OCI-M2 (cell line): ENCODE data around the gene MYRIP.

ENCODE experiments used
- DNase-seq: peaks from one replicate; lab custom pipeline; 2025; ENCODE audit not compliant: unreplicated experiment; lab: John Stamatoyannopoulos, UW

MYRIP gene

GRCh38 chr3:39965461-39965860 lies 156.1 kb downstream of the MYRIP start:
- DNase-seq: no peak

DNA sequence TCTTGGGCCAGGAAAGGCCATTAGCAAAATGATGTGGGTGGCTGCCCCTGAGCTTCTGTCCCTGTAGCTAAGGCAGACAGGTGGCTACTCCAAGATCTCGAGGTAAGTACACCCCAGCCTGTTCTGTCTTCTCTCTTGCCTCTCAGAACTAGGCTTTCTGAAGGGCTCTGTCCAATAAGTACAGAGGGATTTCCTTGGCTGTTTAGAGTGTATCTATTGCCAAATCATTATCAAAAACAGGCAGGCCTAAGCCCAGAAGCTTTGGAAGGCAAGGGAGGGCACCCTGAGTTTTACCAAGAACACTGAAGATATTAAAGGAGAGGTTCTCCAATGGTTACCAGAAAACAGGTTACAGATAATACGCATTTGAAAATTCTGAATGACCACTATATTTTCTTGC lies 156.6 kb downstream of the MYRIP start:
- no peak for DNase-seq

- DNase-seq: no peak
These were observed 161.6 kb downstream of the MYRIP start for GRCh38 chr3:39970982-39971381.

DNA sequence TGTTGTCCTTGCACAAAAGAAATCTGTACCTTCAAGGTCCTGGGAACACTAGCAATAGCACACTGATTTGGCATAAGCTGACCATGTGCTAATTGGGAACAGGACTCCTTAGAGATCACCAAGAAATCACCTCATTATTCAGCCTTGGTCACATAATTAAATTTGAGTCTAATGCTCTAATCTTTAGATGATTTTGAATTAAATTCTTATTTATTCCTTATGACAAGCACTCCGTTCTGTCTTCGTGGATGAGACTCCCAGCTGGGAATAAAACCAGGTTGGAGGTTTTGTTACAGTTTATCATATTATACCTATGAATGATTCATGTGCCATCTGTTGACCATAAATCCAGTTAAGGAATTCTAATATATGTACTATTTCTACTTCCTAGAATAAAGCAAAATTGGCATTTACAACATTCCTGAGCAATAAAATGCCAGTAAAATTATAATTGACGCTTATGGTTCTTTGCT lies 162.2 kb downstream of the MYRIP start:
- no peak for DNase-seq

DNA sequence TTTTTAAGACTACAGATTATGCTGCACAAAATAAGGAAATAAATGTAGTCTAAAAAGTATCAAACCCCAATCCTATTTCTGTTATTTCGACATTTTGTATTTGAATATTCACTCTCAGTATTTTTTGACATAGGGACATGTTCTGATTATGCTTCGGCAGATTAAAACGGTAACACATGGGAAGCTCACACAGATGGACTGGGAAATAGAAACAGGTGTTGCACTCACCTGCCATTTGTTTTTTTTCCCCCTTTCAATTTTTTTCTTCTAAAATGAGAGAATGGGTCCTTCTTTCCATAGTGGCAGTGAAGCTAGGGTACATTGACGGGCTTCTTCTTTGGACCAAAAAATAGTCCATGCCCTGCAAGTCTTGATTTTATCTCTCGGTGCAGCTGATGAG lies 163.1 kb downstream of the MYRIP start:
- no peak for DNase-seq

DNA sequence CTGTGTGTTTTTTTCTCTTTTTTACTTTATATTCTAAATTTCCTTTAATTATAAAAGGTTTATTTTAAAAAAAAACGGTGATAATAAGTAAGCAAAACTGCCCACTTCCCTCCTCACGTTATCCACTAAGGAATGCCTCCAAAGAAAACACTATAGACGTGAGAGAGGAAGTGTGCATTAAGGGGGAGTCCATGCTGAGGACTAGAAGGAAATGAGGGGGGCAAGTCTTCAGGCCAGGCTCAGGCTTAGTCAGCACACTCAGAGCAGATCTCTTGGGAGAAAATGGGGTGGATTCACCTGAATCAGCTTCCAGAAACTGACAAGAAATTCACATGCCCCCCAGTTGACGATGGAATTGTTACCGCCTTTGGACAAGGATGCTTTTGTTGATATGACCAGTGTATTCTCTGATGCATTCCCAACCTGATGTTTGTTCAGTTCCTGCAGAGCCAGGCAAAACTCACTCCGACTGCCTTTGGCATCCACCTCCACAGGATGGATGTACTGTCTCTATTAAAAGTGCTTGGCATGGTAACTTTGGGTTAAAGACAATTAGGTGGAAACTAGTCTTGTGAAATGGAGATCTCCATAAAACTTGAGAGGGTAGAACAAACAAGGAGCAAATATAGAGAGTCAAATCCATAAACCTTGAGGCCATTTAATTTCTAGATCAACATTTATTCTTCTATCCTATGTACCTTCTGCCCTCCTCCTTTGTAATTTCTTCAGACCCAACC lies 167.8 kb downstream of the MYRIP start:
- no peak for DNase-seq

DNA sequence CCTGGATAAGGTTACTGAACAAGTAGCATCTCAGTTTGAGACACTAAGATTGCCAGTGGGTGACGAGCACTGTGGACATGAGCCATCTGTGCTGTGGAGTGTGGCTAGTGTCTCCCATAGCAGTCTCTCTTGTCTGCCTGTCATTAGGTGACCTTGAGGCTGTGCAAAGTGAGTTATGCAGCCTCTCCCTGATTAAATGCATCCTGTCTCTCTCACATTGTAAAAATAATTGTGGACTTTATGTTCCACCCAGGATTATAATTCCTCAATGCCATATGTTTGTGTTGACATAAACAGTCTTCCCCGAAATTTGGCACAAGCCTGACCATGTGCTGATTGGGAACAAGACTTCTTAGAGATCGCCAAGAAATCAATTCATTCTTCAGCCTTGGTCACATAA lies 168.9 kb downstream of the MYRIP start:
- no peak for DNase-seq

- DNase-seq: no peak
These were observed 170.6 kb downstream of the MYRIP start for GRCh38 chr3:39980058-39980457.

DNA sequence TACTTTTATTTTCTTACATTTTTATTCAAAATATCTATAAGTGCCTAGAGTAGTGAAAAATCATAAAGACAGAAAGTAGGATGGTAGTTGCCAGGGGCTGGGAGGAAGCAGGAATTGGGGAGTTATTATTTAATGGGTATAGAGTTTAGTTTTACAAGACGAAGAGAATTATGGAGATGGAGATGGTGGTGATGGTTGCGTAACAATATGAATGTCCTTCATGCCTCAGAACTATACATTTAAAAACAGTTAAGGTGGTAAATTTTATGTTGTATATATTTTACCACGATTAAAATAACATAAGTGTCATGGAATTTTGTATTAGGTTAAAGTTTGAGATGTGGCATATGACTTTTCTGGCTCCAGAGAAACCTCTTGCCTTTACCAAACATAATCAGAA lies 171.4 kb downstream of the MYRIP start:
- no peak for DNase-seq

DNA sequence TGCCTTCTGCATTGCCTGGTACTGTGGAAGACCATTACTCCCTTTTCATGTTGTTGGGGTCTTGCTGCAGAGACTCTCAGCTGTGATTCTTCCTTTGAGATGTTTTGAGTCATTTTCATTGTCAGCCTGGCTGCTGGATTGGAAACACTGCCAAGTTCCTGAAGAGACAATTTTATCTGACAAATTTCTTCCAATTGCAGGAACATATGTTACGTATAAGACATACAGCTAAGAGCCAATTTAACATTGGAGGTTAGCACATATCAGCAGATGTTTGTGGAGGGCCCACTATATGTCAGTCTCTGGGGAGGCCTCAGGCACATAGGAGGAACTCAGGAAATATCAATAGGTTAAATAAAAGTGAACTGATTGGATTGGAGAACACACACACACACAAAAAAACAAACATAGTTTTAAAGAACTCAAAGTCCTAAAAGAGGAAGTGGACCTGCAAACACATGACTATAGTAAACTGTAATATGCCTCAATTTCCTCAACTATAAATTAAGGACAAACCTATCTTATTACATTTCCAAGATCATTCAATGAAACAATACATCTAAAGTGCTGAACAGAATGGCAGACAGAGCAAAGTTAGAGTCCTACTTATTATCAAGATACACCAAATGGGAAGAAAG lies 172.3 kb downstream of the MYRIP start:
- no peak for DNase-seq

GRCh38 chr3:39982665-39983357 lies 173.4 kb downstream of the MYRIP start:
- no peak for DNase-seq

DNA sequence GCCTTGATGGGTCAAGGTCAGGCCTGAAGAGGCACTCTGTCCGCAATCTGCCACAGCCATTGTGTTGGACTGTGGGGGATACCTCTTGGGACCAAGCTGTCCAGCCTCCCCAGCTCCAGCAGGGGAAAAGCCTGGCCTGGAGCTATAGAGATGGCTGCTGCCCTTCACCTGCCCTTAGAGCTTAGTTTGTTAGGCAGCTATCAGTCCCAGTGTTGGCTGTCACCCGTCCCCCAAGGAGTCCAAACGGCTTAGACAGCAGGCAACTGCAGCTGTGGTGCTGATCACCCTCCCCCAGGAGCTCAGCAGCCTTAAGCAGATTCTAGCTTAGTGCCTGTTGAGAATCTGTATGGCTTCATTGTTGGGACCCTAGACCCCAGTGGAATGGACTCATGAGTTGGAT lies 180.3 kb downstream of the MYRIP start:
- DNase-seq: no peak

DNA sequence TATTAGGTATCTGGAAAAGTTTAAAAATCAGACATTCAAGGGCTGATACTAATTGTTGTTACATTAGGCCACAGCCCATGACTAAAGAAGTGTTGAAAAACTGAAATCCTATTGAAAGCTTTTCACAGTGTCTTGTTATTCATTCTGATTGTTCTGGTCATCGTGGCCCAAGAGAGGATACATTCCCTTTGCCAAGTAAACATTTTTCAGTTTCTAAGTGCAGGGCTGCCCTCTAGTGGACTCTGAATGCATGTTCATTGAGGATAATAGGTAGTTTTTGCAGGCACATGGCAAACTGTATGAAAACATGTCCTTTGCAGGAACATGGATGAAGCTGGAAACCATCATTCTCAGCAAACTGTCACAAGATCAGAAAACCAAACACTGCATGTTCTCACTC lies 181.1 kb downstream of the MYRIP start:
- DNase-seq: no peak

- DNase-seq: no peak
These were observed 199.4 kb downstream of the MYRIP start for GRCh38 chr3:40008796-40009195.

DNA sequence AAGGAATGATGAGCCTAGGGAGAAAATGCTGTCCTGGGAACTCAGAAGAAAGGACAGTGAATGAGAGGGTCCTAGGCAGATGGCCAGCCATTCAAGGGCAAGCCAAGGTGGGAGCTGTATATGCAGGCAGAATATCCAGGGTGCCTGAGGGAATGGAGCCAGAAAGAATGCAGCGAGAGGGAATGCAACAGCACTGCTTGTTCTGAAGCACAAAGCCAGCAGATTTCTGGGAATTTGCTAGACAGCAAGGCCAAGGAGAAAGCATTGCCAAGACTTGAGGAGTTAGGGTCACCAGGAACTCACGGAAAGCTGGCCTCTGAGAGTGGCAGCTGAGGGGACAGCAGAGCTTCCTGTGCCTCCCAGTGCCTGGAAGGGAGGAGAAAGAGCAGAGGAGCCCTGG lies 200.6 kb downstream of the MYRIP start:
- DNase-seq: no peak

- DNase-seq: no peak
These were observed 203.0 kb downstream of the MYRIP start for GRCh38 chr3:40012381-40012780.

GRCh38 chr3:40016391-40016790 lies 207.0 kb downstream of the MYRIP start:
- DNase-seq: no peak

DNA sequence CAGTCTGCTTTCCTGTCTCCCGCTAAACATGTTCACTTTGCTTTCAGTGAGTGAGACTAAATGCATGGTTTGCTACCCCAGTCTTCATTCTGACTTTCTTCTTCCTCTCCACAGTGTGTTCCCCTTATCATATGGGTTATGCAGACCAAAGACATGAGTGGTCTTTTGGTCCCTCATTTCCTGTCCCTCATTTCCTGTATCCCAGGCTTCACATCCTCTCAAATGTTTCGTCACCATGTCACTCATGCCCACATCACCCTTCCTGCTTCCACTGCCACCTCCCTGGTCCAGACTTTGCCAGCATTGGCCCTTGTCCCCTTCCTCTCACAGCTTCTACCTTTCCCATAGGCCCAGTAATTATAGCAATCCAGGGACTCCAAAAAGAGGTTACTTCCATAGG lies 209.0 kb downstream of the MYRIP start:
- no peak for DNase-seq

- no peak for DNase-seq
These were observed 210.0 kb downstream of the MYRIP start for GRCh38 chr3:40019376-40019775.

DNA sequence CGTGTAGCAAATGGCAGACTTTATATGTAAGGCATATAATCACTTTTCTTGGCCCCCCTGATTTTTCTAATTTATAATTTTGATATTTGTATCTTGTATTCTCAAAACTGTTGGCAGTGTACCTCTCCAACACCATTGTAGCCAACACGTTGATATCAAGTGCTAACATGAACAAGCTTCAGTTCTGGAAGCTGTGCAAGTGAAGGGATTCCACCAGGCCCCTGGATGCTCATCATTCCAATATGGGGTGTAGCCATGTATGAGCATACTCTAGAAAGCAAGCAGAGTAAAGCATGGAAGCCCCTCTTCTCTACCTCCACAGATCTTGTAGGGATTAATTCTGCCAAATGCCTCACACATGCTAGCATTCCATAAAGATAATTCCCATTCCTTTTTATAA lies 211.3 kb downstream of the MYRIP start:
- DNase-seq: no peak

DNA sequence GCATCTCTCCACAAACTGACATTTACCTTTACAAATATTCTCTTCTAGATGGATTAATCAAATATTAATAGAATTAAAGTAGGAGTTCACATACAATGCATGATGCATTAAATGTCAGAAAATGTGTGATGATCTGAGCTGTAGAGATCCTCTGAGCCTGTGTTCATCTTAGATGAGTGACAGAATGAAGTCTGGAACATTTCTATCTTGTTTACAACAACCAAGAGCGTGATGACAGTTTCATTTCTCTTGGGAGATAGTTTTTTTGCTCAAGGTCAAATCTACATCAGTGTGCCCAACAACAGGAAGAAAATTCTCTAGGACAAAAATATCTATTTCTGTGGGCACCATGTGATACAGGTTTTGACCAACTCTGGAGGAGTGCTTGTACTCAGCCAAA lies 211.9 kb downstream of the MYRIP start:
- no peak for DNase-seq

DNA sequence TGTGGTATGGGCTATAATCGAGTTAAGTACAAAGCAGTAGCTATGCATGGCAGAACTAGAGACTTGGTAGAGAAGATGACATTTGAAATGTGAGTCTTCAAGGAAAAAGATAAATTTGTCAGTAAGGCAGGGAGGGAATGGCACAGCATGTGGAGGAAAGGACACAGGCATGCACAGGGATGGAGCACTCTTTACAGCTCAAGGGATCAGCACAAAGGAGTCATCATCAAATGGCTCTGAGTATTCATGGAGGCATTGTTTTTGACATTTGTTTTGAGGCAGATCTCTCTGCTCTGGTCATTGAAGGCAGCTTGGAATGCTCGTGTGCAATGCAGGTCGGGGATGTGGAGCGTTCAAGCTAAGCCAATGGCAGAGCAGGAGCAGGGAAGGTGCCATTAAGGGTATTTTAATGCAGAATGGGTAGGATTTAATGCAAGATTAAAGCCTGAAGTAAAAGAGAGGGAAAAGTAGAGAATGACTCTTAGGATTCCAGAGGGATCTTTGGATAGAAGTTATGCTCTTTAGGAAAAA lies 213.0 kb downstream of the MYRIP start:
- no peak for DNase-seq
